NT2/D1 (cell line): ENCODE results near the gene BTBD3.
A peak's percentile ranks its signal among the peaks of the same experiment; 100 is the strongest.

Experiments
- DNase-seq: peaks from one replicate; pipeline ENCODE4 v3.0.0-alpha.2; 2011; ENCODE audit warnings: low read depth, low spot score
- H3K27me3 ChIP-seq: 2 replicates; pipeline ENCODE4 v1.6.0; 2011; ENCODE audit warnings: mild to moderate bottlenecking; ENCODE audit not compliant: insufficient read length, insufficient read depth
- H3K36me3 ChIP-seq: 2 replicates; pipeline ENCODE4 v1.6.1; 2011; ENCODE audit warnings: mild to moderate bottlenecking, low read length, mixed read lengths; ENCODE audit not compliant: insufficient read depth, insufficient read length
- H3K4me1 ChIP-seq: 2 replicates; pipeline ENCODE4 v1.5.1; 2011; ENCODE audit not compliant: insufficient read depth, insufficient read length
- H3K4me3 ChIP-seq: 2 replicates; pipeline ENCODE4 v1.5.1; 2011; ENCODE audit warnings: low read depth; ENCODE audit not compliant: insufficient read length
- H3K9ac ChIP-seq: 2 replicates; pipeline ENCODE4 v1.6.0; 2011; ENCODE audit warnings: low read depth; ENCODE audit not compliant: insufficient read length
- H3K9me3 ChIP-seq: 2 replicates; pipeline ENCODE4 v1.5.1; 2011; ENCODE audit warnings: mild to moderate bottlenecking, low read length; ENCODE audit not compliant: insufficient read depth
- SUZ12 ChIP-seq: IDR thresholded peaks from 2 replicates; pipeline ENCODE4 v1.6.1; 2011; ENCODE audit not compliant: insufficient read length, insufficient read depth; ENCODE audit errors: extremely low read depth
- YY1 ChIP-seq: IDR thresholded peaks from 2 replicates; pipeline ENCODE4 v1.6.1; 2011; ENCODE audit not compliant: insufficient read length, insufficient read depth
- ZNF274 ChIP-seq: IDR thresholded peaks from 2 replicates; pipeline ENCODE4 v1.6.1; 2011; ENCODE audit warnings: mild to moderate bottlenecking, low read depth, low read length

BTBD3 gene

GRCh38 chr20:11890331-11891076 is 27.2 kb upstream of the BTBD3 start:
- TF ChIP-seq SUZ12 (no peak), YY1 (no peak), ZNF274 (no peak)
- Histone ChIP-seq H3K36me3 (no peaks in the 10 kb centered on the region), H3K9ac (peak overlapping the region; percentile 82), H3K4me1 (no peaks in the 10 kb centered on the region), H3K4me3 (peak overlapping the region; percentile 59), H3K27me3 (peaks cover 8% of the 10 kb centered on the region), H3K9me3 (no peaks in the 10 kb centered on the region)
- DNase-seq: peak; percentile 79

- Histone ChIP-seq H3K4me1 (no peaks in the 10 kb centered on the region), H3K9me3 (no peaks in the 10 kb centered on the region), H3K9ac (peak overlapping the region; percentile 82), H3K27me3 (peaks cover 8% of the 10 kb centered on the region), H3K36me3 (no peaks in the 10 kb centered on the region), H3K4me3 (peak overlapping the region; percentile 59)
- TF ChIP-seq ZNF274 (no peak), YY1 (no peak), SUZ12 (no peak)
- no peak for DNase-seq
Measured at GRCh38 chr20:11891077-11891775, 26.5 kb upstream of the BTBD3 start.

- Histone ChIP-seq H3K4me1 (no peaks in the 10 kb centered on the region), H3K36me3 (no peaks in the 10 kb centered on the region)
Measured at GRCh38 chr20:11891776-11892545, 25.7 kb upstream of the BTBD3 start.

GRCh38 chr20:11894062-11894461 is 23.6 kb upstream of the BTBD3 start:
- TF ChIP-seq ZNF274 (no peak), YY1 (no peak), SUZ12 (no peak)

More at GRCh38 chr20:11891776-11892545, 25.7 kb upstream of the BTBD3 start:
- peaks cover 8% of the 10 kb centered on the region for H3K27me3 ChIP-seq
- H3K4me3 ChIP-seq: peak overlapping the region; percentile 59
- DNase-seq: peak; percentile 66
- TF ChIP-seq ZNF274 (no peak), YY1 (no peak), SUZ12 (no peak)
- H3K9me3 ChIP-seq: no peaks in the 10 kb centered on the region
- H3K9ac ChIP-seq: peak overlapping the region; percentile 82

GRCh38 chr20:11895861-11896387 is 21.8 kb upstream of the BTBD3 start:
- DNase-seq: no peak
- Histone ChIP-seq H3K9me3 (no peaks in the 10 kb centered on the region), H3K4me1 (no peaks in the 10 kb centered on the region), H3K9ac (no peak overlapping the region), H3K27me3 (no peaks in the 10 kb centered on the region), H3K36me3 (no peaks in the 10 kb centered on the region), H3K4me3 (no peak overlapping the region)
- TF ChIP-seq ZNF274 (no peak), YY1 (no peak), SUZ12 (no peak)

More at GRCh38 chr20:11894062-11894461, 23.6 kb upstream of the BTBD3 start:
- Histone ChIP-seq H3K9me3 (no peaks in the 10 kb centered on the region), H3K4me1 (no peaks in the 10 kb centered on the region), H3K9ac (no peak overlapping the region), H3K27me3 (peaks cover 8% of the 10 kb centered on the region), H3K4me3 (no peak overlapping the region), H3K36me3 (no peaks in the 10 kb centered on the region)
- DNase-seq: no peak

DNA sequence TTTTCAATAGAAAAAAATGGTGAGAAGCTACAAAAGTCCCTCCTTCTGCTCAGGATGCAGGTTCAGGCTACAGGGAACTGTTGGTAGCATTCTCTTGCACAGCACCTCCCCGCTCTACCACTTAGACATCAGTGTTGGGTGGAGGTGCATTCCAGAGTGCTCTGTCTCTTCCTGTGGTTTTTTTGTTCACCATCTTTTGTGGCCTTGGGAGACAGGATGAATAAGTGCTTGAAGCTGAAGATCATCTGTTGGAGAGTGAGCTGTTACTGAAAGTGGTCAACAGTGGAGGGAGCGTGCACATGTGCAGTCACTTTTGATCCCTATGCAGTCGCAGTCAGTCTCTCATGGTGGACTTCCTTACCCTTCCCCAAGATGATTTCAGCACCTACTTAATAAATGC is 16.6 kb upstream of the BTBD3 start:
- Histone ChIP-seq H3K36me3 (no peaks in the 10 kb centered on the region), H3K4me1 (no peaks in the 10 kb centered on the region), H3K27me3 (no peaks in the 10 kb centered on the region), H3K9ac (no peak overlapping the region), H3K4me3 (no peak overlapping the region), H3K9me3 (no peaks in the 10 kb centered on the region)
- DNase-seq: no peak
- TF ChIP-seq ZNF274 (no peak), SUZ12 (no peak), YY1 (no peak)
